HG03025 (cell line): ENCODE measurements around the gene NBEA.
A peak's percentile ranks its signal among the peaks of the same experiment; 100 is the strongest.
"Not testable (repeated sequence)": the region's sequence is repeated elsewhere in the genome, so short reads cannot be mapped to it uniquely, and the experiment has no call there.

Experiments
- ATAC-seq: cut with Tn5 transposase; IDR thresholded peaks from one replicate; pipeline ENCODE4 v1.9.1; 2021; ENCODE audit warnings: mild to moderate bottlenecking, moderate library complexity; ENCODE audit not compliant: unreplicated experiment, low FRiP score

Gene NBEA

GRCh38 chr13:35057858-35058257 is 115.8 kb downstream of the NBEA start:
- ATAC-seq, result no peak

- ATAC-seq, result not testable (repeated sequence)
Observed at GRCh38 chr13:35058585-35058984, 116.5 kb downstream of the NBEA start.

GRCh38 chr13:35086667-35087066 is 144.6 kb downstream of the NBEA start:
- ATAC-seq, result no peak

GRCh38 chr13:35092251-35092650 is 150.2 kb downstream of the NBEA start:
- no peak for ATAC-seq

- ATAC-seq, result no peak
Observed at GRCh38 chr13:35092751-35093150, 150.7 kb downstream of the NBEA start.

- ATAC-seq, result no peak
Observed at GRCh38 chr13:35093356-35093755, 151.3 kb downstream of the NBEA start.

GRCh38 chr13:35106771-35107170 is 164.7 kb downstream of the NBEA start:
- not testable (repeated sequence) for ATAC-seq

GRCh38 chr13:35107535-35107934 is 165.5 kb downstream of the NBEA start:
- no peak for ATAC-seq

GRCh38 chr13:35113612-35114011 is 171.5 kb downstream of the NBEA start:
- not testable (repeated sequence) for ATAC-seq

- no peak for ATAC-seq
Observed at GRCh38 chr13:35127466-35127865, 185.4 kb downstream of the NBEA start.

- no peak for ATAC-seq
Observed at GRCh38 chr13:35129500-35129899, 187.4 kb downstream of the NBEA start.

GRCh38 chr13:35131471-35131870 is 189.4 kb downstream of the NBEA start:
- no peak for ATAC-seq

GRCh38 chr13:35136585-35136984 is 194.5 kb downstream of the NBEA start:
- ATAC-seq, result no peak

GRCh38 chr13:35139591-35139990 is 197.5 kb downstream of the NBEA start:
- no peak for ATAC-seq

GRCh38 chr13:35140321-35140720 is 198.3 kb downstream of the NBEA start:
- no peak for ATAC-seq

GRCh38 chr13:35140831-35141230 is 198.8 kb downstream of the NBEA start:
- ATAC-seq, result no peak

- ATAC-seq, result no peak
Observed at GRCh38 chr13:35143123-35143522, 201.1 kb downstream of the NBEA start.

GRCh38 chr13:35144166-35144890 is 202.3 kb downstream of the NBEA start:
- no peak for ATAC-seq

- ATAC-seq, result no peak
Observed at GRCh38 chr13:35146686-35147085, 204.6 kb downstream of the NBEA start.

GRCh38 chr13:35157143-35157755 is 215.2 kb downstream of the NBEA start:
- ATAC-seq, result peak; percentile 62

- ATAC-seq, result no peak
Observed at GRCh38 chr13:35159041-35159440, 217.0 kb downstream of the NBEA start.

GRCh38 chr13:35160896-35161295 is 218.8 kb downstream of the NBEA start:
- no peak for ATAC-seq
